Measurements from ENCODE around the gene ACSS2.
A peak's percentile ranks its signal among the peaks of the same experiment; 100 is the strongest.

The ACSS2 gene

GRCh38 chr20:34876406-34877282 lies at the start of gene ACSS2:
Gene ACSS2 (plus strand): TSS chr20:34876612. CDS start chr20:34876646, 34 bp downstream.
- DNase-seq (ENCODE audit: low read depth): peak; percentile 92

- DNase-seq (ENCODE audit: low read depth): no peak
These were observed 47.2 kb upstream of the ACSS2 start for GRCh38 chr20:34829191-34829590.

- DNase-seq (ENCODE audit: low read depth): no peak
These were observed 44.5 kb upstream of the ACSS2 start for GRCh38 chr20:34831936-34832335.

GRCh38 chr20:34834459-34834893 lies 41.9 kb upstream of the ACSS2 start:
- DNase-seq (ENCODE audit: low read depth): no peak

GRCh38 chr20:34842143-34842542 lies 34.3 kb upstream of the ACSS2 start:
- DNase-seq (ENCODE audit: low read depth): no peak

- no peak for DNase-seq (ENCODE audit: low read depth)
These were observed 33.0 kb upstream of the ACSS2 start for GRCh38 chr20:34843421-34843820.

- DNase-seq (ENCODE audit: low read depth): no peak
These were observed 27.8 kb upstream of the ACSS2 start for GRCh38 chr20:34848597-34848996.

- DNase-seq (ENCODE audit: low read depth): no peak
These were observed 26.6 kb upstream of the ACSS2 start for GRCh38 chr20:34849778-34850177.

- no peak for DNase-seq (ENCODE audit: low read depth)
These were observed 25.4 kb upstream of the ACSS2 start for GRCh38 chr20:34850969-34851368.

GRCh38 chr20:34852298-34852697 lies 24.1 kb upstream of the ACSS2 start:
- no peak for DNase-seq (ENCODE audit: low read depth)

GRCh38 chr20:34859367-34859766 lies 17.0 kb upstream of the ACSS2 start:
- no peak for DNase-seq (ENCODE audit: low read depth)

- DNase-seq (ENCODE audit: low read depth): no peak
These were observed 16.4 kb upstream of the ACSS2 start for GRCh38 chr20:34859826-34860545.

GRCh38 chr20:34861386-34862084 lies 14.9 kb upstream of the ACSS2 start:
- DNase-seq (ENCODE audit: low read depth): no peak

GRCh38 chr20:34862724-34863123 lies 13.7 kb upstream of the ACSS2 start:
- no peak for DNase-seq (ENCODE audit: low read depth)

- no peak for DNase-seq (ENCODE audit: low read depth)
These were observed 12.9 kb upstream of the ACSS2 start for GRCh38 chr20:34863421-34863965.

GRCh38 chr20:34864216-34864615 lies 12.2 kb upstream of the ACSS2 start:
- DNase-seq (ENCODE audit: low read depth): no peak

GRCh38 chr20:34871320-34871926 lies 5.0 kb upstream of the ACSS2 start:
- DNase-seq (ENCODE audit: low read depth): no peak

GRCh38 chr20:34871966-34872621 lies 4.3 kb upstream of the ACSS2 start:
- no peak for DNase-seq (ENCODE audit: low read depth)

- DNase-seq (ENCODE audit: low read depth): peak; percentile 82
These were observed 3.7 kb upstream of the ACSS2 start, which contains the start of gene GGT7 for GRCh38 chr20:34872622-34873224. Gene GGT7 (minus strand): TSS chr20:34872856. CDS start chr20:34872815, 41 bp downstream.

- DNase-seq (ENCODE audit: low read depth): no peak
These were observed 2.8 kb upstream of the ACSS2 start for GRCh38 chr20:34873583-34874093.
